GM12878 (cell line): Measurements from ENCODE around the gene AK8. TPM values are rescaled to one million over a fixed set of nuclear protein-coding genes. Genes with fewer than 3 reads are reported as not detected.

Source experiments
- ATAC-seq: fragments of 200-7000 bp; cut with Tn5 transposase; 3 replicates; pipeline ENCODE4 v1.9.1; 2020; ENCODE audit warnings: mild to moderate bottlenecking, moderate library complexity
- BruUV-seq: library from RNA; stranded (reverse); fragments of 400-500 nt; replicated peaks from 2 replicates; lab custom pipeline; 2021; lab: Mats Ljungman, UMichigan
- CTCF ChIA-PET: fragments of 300-600 bp; sonication (Branson Sonifier 250); formaldehyde crosslinking; extraction: SDS; loops from one replicate; lab custom pipeline; 2021; ENCODE audit warnings: inconsistent platforms; lab: Yijun Ruan, JAX
- POLR2A ChIA-PET: fragments of 350-600 bp; formaldehyde crosslinking; extraction: SDS; loops from one replicate; lab custom pipeline; 2021; ENCODE audit warnings: inconsistent platforms; lab: Charles Lee
- RAD21 ChIA-PET: fragments of 300-600 bp; sonication (Branson Sonifier 250); formaldehyde crosslinking; loops from one replicate; lab custom pipeline; 2023; ENCODE audit warnings: antibody characterized with exemption; ENCODE audit not compliant: unreplicated experiment; lab: Charles Lee
- SMC1A ChIA-PET: fragments of 300-600 bp; sonication (Branson Sonifier 250); formaldehyde crosslinking; loops from one replicate; lab custom pipeline; 2023; ENCODE audit not compliant: unreplicated experiment, uncharacterized antibody; lab: Charles Lee
- DNase-seq: peaks from one replicate; pipeline ENCODE4 v3.0.0-alpha.2; 2011; ENCODE audit warnings: low read depth, low spot score
- FAIRE-seq: peaks from 3 replicates; lab custom pipeline; 2011; peaks lifted over from hg19 to GRCh38; lab: Jason Lieb, UNC
- H2AFZ ChIP-seq: 2 replicates; pipeline ENCODE4 v1.6.0; 2011; ENCODE audit warnings: low read depth, low read length, control low read depth; ENCODE audit not compliant: control insufficient read depth
- H3K27ac ChIP-seq: 2 replicates; pipeline ENCODE4 v1.5.1; 2011; ENCODE audit warnings: control low read depth; ENCODE audit not compliant: control insufficient read depth, insufficient read depth
- H3K27me3 ChIP-seq, 2 experiments: replicated peaks in 1 of 2; 2 replicates each; pipeline versions ENCODE4 v1.6.0 to v1.6.1; 2011; ENCODE audit warnings: low read length in 1 of 2; ENCODE audit not compliant: control insufficient read depth in 2 of 2, insufficient read depth in 2 of 2
- H3K36me3 ChIP-seq, 2 experiments: 2 replicates each; pipeline ENCODE4 v1.5.1; 2011; ENCODE audit warnings: low read length in 1 of 2; ENCODE audit not compliant: control insufficient read depth in 2 of 2, insufficient read depth in 2 of 2
- H3K4me1 ChIP-seq: 2 replicates; pipeline ENCODE4 v1.6.1; 2011; ENCODE audit warnings: mild to moderate bottlenecking, low read length, moderate library complexity, mixed read lengths; ENCODE audit not compliant: control insufficient read depth, insufficient read depth
- H3K4me2 ChIP-seq: 2 replicates; pipeline ENCODE4 v1.6.0; 2011; ENCODE audit warnings: control low read depth; ENCODE audit not compliant: control insufficient read depth, insufficient read depth
- H3K4me3 ChIP-seq: fragments of 200-600 bp; sonication (generic); 2 replicates; pipeline ENCODE4 v1.5.1; 2016
- H3K79me2 ChIP-seq: 2 replicates; pipeline ENCODE4 v1.6.0; 2011; ENCODE audit warnings: low read length; ENCODE audit not compliant: control insufficient read depth, insufficient read depth
- H3K9ac ChIP-seq: 2 replicates; pipeline ENCODE4 v1.8.0; 2011; ENCODE audit warnings: low read length, control low read depth, mixed read lengths; ENCODE audit not compliant: control insufficient read depth, insufficient read depth
- H3K9me3 ChIP-seq: replicated peaks from 3 replicates; pipeline ENCODE4 v1.5.1; 2011; ENCODE audit warnings: mild to moderate bottlenecking, low read length; ENCODE audit not compliant: control insufficient read depth, insufficient read depth
- H4K20me1 ChIP-seq: 2 replicates; pipeline ENCODE4 v1.6.0; 2011; ENCODE audit not compliant: control insufficient read depth, insufficient read depth
- POLR2AphosphoS2 ChIP-seq: IDR thresholded peaks from 2 replicates; pipeline ENCODE4 v1.6.1; 2011; ENCODE audit warnings: low read depth, mild to moderate bottlenecking, low read length, improper control_type of control experiment, moderate library complexity
- RB1 ChIP-seq: fragments of 450-650 bp; formaldehyde crosslinking; IDR thresholded peaks from 2 replicates; pipeline ENCODE4 v1.6.1; 2017; ENCODE audit warnings: mild to moderate bottlenecking, borderline replicate concordance
- SREBF2 ChIP-seq: IDR thresholded peaks from 2 replicates; pipeline ENCODE4 v1.6.1; 2012; ENCODE audit warnings: mild to moderate bottlenecking, low read length
- ZBTB11 ChIP-seq: fragments of 450-650 bp; formaldehyde crosslinking; IDR thresholded peaks from 2 replicates; pipeline ENCODE4 v1.5.0; 2022; ENCODE audit warnings: mild to moderate bottlenecking, missing genetic modification characterization
- ZNF207 ChIP-seq: fragments of 450-650 bp; IDR thresholded peaks from 2 replicates; pipeline ENCODE4 v1.6.1; 2014; ENCODE audit warnings: antibody characterized with exemption, mild to moderate bottlenecking, borderline replicate concordance
- WGBS: methylation state at CpG from one replicate; pipeline ENCODE4 v1.1.6; 2016; ENCODE audit warnings: low lambda C conversion rate; ENCODE audit not compliant: insufficient replicate concordance, insufficient coverage; ENCODE audit errors: missing lambda C conversion rate; 5-methylcytosine and 5-hydroxymethylcytosine counted together
- in situ Hi-C: fragments of 300-500 bp; cut with MboI; formaldehyde crosslinking; loops from 9 replicates; pipeline ENCODE4 v1.14.3; 2018; ENCODE audit warnings: mixed read lengths
- intact Hi-C: fragments of 100-400 bp; cut with micrococcal nuclease; formaldehyde crosslinking; loops from one replicate; pipeline ENCODE4 v1.14.2; 2022; ENCODE audit not compliant: unreplicated experiment
- polyA plus RNA-seq, 11 experiments: library from polyadenylated mRNA; depleted of rRNA in 4 of 11; unstranded in 6 of 11; stranded (reverse) in 5 of 11; fragments of >200 nt; fragmentation: Nextera tagmentation in 4 of 11; fragmentation: Illumina TruSeq in 1 of 11; extraction: Ambion mirVana in 4 of 11; extraction: Trizol in 1 of 11; gene quantifications; 1 replicate in 1 of 11; 2 replicates in 10 of 11; pipeline versions ENCODE4 v1.2.1 to v1.2.3, GENCODE V29; 2011 to 2016; ENCODE audit warnings: inconsistent platforms in 2 of 11, missing spikeins in 2 of 11, low read depth in 1 of 11
- total RNA-seq, 4 experiments: library from RNA; depleted of rRNA in 3 of 4; stranded (reverse); fragments of >200 nt in 3 of 4; fragmentation: Illumina TruSeq in 1 of 4; extraction: Trizol in 1 of 4; gene quantifications; 2 replicates each; pipeline versions ENCODE4 v1.2.1 to v1.2.3, GENCODE V29; 2013 to 2021
- TF ChIP-seq, protein P1 (sequence below): fragments of 450-650 bp; IDR thresholded peaks from 2 replicates; pipeline ENCODE4 v1.6.1; 2017; ENCODE audit warnings: mild to moderate bottlenecking, moderate library complexity
- TF ChIP-seq, protein P2 (sequence below): IDR thresholded peaks from 2 replicates; pipeline ENCODE4 v1.6.1; 2011; ENCODE audit warnings: borderline replicate concordance, low read depth, mild to moderate bottlenecking, moderate library complexity, low read length; ENCODE audit not compliant: insufficient read depth, poor library complexity, severe bottlenecking

The AK8 gene
- total and polyA plus RNA-seq, 10 of the 15 experiments (the other 5 are each of a cell fraction or from before 2014, with no cell fraction given): 0.03 to 0.12 (median 0.06) TPM; not detected in 5

DNA sequence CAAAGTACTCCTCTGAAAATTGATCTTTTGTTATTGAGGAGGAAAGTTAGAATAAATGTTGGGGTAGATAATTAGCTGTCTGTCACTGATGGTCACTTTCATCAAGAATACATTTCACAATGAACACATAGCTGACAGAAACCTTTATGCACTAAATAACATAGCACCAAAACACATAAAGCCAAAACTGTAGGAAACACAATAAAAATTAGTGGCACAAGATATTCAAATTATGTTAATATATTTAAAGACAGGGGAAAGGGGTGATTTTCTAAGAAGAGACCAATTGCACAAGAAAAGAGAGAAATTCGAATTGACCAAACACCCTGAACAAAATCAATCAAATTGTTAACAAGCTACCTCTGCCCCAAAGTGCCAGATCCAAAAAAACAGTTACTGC, 89.7 kb downstream of the AK8 start:
- FAIRE-seq: peak; percentile 7
- ChIA-PET CTCF (interaction anchor here (0.7 to 2.5 kb wide), 3 partner anchors 19 to 532 kb away, joined by 3 to 7 read pairs (median 3); no protein-coding TSS in a partner anchor), SMC1A (interaction anchor here (0.9 kb wide), 2 partner anchors 10 to 19 kb away, joined by 3 read pairs; no protein-coding TSS in a partner anchor), POLR2A (no interaction called here), RAD21 (interaction anchor here (0.7 to 0.8 kb wide), 2 partner anchors 11 to 19 kb away, joined by 3 read pairs; no protein-coding TSS in a partner anchor)
- Histone ChIP-seq H3K9me3 (no peaks in the 10 kb centered on the region), H2AFZ (no peak overlapping the region), H3K27ac (no peak overlapping the region), H3K4me2 (no peak overlapping the region), H3K36me3 (no peaks in the 10 kb centered on the region), H3K4me1 (no peaks in the 10 kb centered on the region), H3K9ac (no peak overlapping the region), H3K4me3 (no peak overlapping the region), H4K20me1 (no peaks in the 10 kb centered on the region), H3K79me2 (no peaks in the 10 kb centered on the region), H3K27me3 (peaks cover 0 to 2% of the 10 kb centered on the region in 2 experiments; a peak in 1 of 4 replicates)
- in situ Hi-C loops: no loop called here
- TF ChIP-seq ZBTB11 (CRISPR knock-in tag) (no peak), RB1 (no peak), POLR2AphosphoS2 (no peak), ZNF207 (no peak), SREBF2 (no peak)
- TF ChIP-seq, protein P1, sequence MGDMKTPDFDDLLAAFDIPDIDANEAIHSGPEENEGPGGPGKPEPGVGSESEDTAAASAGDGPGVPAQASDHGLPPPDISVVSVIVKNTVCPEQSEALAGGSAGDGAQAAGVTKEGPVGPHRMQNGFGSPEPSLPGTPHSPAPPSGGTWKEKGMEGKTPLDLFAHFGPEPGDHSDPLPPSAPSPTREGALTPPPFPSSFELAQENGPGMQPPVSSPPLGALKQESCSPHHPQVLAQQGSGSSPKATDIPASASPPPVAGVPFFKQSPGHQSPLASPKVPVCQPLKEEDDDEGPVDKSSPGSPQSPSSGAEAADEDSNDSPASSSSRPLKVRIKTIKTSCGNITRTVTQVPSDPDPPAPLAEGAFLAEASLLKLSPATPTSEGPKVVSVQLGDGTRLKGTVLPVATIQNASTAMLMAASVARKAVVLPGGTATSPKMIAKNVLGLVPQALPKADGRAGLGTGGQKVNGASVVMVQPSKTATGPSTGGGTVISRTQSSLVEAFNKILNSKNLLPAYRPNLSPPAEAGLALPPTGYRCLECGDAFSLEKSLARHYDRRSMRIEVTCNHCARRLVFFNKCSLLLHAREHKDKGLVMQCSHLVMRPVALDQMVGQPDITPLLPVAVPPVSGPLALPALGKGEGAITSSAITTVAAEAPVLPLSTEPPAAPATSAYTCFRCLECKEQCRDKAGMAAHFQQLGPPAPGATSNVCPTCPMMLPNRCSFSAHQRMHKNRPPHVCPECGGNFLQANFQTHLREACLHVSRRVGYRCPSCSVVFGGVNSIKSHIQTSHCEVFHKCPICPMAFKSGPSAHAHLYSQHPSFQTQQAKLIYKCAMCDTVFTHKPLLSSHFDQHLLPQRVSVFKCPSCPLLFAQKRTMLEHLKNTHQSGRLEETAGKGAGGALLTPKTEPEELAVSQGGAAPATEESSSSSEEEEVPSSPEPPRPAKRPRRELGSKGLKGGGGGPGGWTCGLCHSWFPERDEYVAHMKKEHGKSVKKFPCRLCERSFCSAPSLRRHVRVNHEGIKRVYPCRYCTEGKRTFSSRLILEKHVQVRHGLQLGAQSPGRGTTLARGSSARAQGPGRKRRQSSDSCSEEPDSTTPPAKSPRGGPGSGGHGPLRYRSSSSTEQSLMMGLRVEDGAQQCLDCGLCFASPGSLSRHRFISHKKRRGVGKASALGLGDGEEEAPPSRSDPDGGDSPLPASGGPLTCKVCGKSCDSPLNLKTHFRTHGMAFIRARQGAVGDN: no peak
- TF ChIP-seq, protein P2, sequence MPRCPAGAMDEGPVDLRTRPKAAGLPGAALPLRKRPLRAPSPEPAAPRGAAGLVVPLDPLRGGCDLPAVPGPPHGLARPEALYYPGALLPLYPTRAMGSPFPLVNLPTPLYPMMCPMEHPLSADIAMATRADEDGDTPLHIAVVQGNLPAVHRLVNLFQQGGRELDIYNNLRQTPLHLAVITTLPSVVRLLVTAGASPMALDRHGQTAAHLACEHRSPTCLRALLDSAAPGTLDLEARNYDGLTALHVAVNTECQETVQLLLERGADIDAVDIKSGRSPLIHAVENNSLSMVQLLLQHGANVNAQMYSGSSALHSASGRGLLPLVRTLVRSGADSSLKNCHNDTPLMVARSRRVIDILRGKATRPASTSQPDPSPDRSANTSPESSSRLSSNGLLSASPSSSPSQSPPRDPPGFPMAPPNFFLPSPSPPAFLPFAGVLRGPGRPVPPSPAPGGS: no peak
- no TSS peak for BruUV-seq
- WGBS: 8% methylated on average over 1 of the region's 1 CpG
- DNase-seq: no peak
- intact Hi-C loops: no loop called here
- no peak for ATAC-seq
